Measurements from ENCODE around the gene GALE. TPM values are rescaled to one million over a fixed set of nuclear protein-coding genes. Genes with fewer than 3 reads are reported as not detected.
"Not testable (repeated sequence)": the region's sequence is repeated elsewhere in the genome, so short reads cannot be mapped to it uniquely, and the experiment has no call there.

The GALE gene
- total RNA-seq, 2 experiments from 2014 or later, result 27.4 to 35.6 TPM

- POLR2A ChIA-PET, result interaction anchor here (1.8 to 1.9 kb wide), 3 partner anchors 8 to 26 kb away, joined by 4 to 6 read pairs (median 5); partner anchors contain the start of genes HMGCL, LYPLA2 and PITHD1
Measured at GRCh38 chr1:23799255-23799569, 1.3 kb downstream of the GALE start.

GRCh38 chr1:23798662-23799142 lies 1.9 kb downstream of the GALE start:
- CTCF ChIA-PET, result interaction anchor here (0.6 to 5.3 kb wide), 10 partner anchors 8 to 430 kb away, joined by 3 to 22 read pairs (median 3); partner anchors contain the start of genes LYPLA2 and PITHD1
- DNase-seq, result peak; percentile 39
- H3K4me3 Mint-ChIP-seq, result peak overlapping the region; percentile 86

More at GRCh38 chr1:23799255-23799569, 1.3 kb downstream of the GALE start:
- Mint-ChIP-seq H3K4me1 (peaks cover 13% of the 10 kb centered on the region), H3K9me3 (ENCODE audit: low read depth) (no peaks in the 10 kb centered on the region), H3K27me3 (no peaks in the 10 kb centered on the region), H3K4me3 (peak overlapping the region; percentile 86), H3K36me3 (ENCODE audit: low read depth) (peaks cover 19% of the 10 kb centered on the region), H3K27ac (peak overlapping the region; percentile 60)
- CTCF ChIA-PET, result interaction anchor here (0.7 to 5.3 kb wide), 8 partner anchors 8 to 431 kb away, joined by 3 to 22 read pairs (median 5); partner anchors contain the start of genes LYPLA2 and PITHD1
- ATAC-seq, result no peak
- intact Hi-C loops (cut with DNase I, micrococcal nuclease), result no loop called here
- DNase-seq, result no peak

GRCh38 chr1:23797478-23798448 lies 2.8 kb downstream of the GALE start:
- Mint-ChIP-seq H3K27ac (no peak overlapping the region), H3K9me3 (ENCODE audit: low read depth) (no peaks in the 10 kb centered on the region), H3K4me1 (peaks cover 13% of the 10 kb centered on the region), H3K36me3 (ENCODE audit: low read depth) (peaks cover 19% of the 10 kb centered on the region), H3K4me3 (no peak overlapping the region), H3K27me3 (no peaks in the 10 kb centered on the region)
- ATAC-seq, result no peak
- POLR2A ChIA-PET, result no interaction called here
- intact Hi-C loops (cut with DNase I, micrococcal nuclease), result no loop called here
- DNase-seq, result no peak
- CTCF ChIA-PET, result interaction anchor here (0.6 to 5.3 kb wide), 5 partner anchors 9 to 272 kb away, joined by 3 to 22 read pairs (median 3); no protein-coding TSS in a partner anchor

More at GRCh38 chr1:23798662-23799142, 1.9 kb downstream of the GALE start:
- ATAC-seq, result no peak
- no peaks in the 10 kb centered on the region for H3K27me3 Mint-ChIP-seq
- no peak overlapping the region for H3K27ac Mint-ChIP-seq
- peaks cover 19% of the 10 kb centered on the region for H3K36me3 Mint-ChIP-seq (ENCODE audit: low read depth)
- no peaks in the 10 kb centered on the region for H3K9me3 Mint-ChIP-seq (ENCODE audit: low read depth)
- intact Hi-C loops (cut with DNase I, micrococcal nuclease), result no loop called here
- POLR2A ChIA-PET, result interaction anchor here (0.5 to 1.9 kb wide), 2 partner anchors 20 to 106 kb away, joined by 6 to 8 read pairs; partner anchors contain the start of gene PITHD1
- H3K4me1 Mint-ChIP-seq, result peaks cover 13% of the 10 kb centered on the region

- intact Hi-C loops (cut with DNase I, micrococcal nuclease), result no loop called here
- POLR2A ChIA-PET, result no interaction called here
- Mint-ChIP-seq H3K27ac (no peak overlapping the region), H3K27me3 (no peaks in the 10 kb centered on the region), H3K36me3 (ENCODE audit: low read depth) (peaks cover 19% of the 10 kb centered on the region), H3K9me3 (ENCODE audit: low read depth) (no peaks in the 10 kb centered on the region), H3K4me3 (no peak overlapping the region), H3K4me1 (peaks cover 15% of the 10 kb centered on the region)
- no peak for DNase-seq
- no peak for ATAC-seq
- CTCF ChIA-PET, result no interaction called here
Measured at GRCh38 chr1:23796466-23797271, 3.9 kb downstream of the GALE start.

GRCh38 chr1:23795676-23796465 lies 4.7 kb downstream of the GALE start:
- DNase-seq (no peak), ATAC-seq (no peak)
- ChIA-PET POLR2A (no interaction called here), CTCF (no interaction called here)
- no peaks in the 10 kb centered on the region for H3K27me3 Mint-ChIP-seq
- H3K27ac Mint-ChIP-seq, result no peak overlapping the region
- no peaks in the 10 kb centered on the region for H3K9me3 Mint-ChIP-seq (ENCODE audit: low read depth)
- intact Hi-C loops (cut with DNase I, micrococcal nuclease), result no loop called here
- H3K4me3 Mint-ChIP-seq, result no peak overlapping the region
- H3K36me3 Mint-ChIP-seq (ENCODE audit: low read depth), result peaks cover 19% of the 10 kb centered on the region
- peaks cover 16% of the 10 kb centered on the region for H3K4me1 Mint-ChIP-seq

- ATAC-seq; DNase-seq; H3K27ac Mint-ChIP-seq; H3K4me3 Mint-ChIP-seq; H3K27me3 Mint-ChIP-seq; H3K9me3 Mint-ChIP-seq (ENCODE audit: low read depth); POLR2A ChIA-PET; intact Hi-C loops (cut with DNase I, micrococcal nuclease): not testable (repeated sequence)
- CTCF ChIA-PET, result interaction anchor here (0.6 to 0.7 kb wide), 2 partner anchors 61 to 159 kb away, joined by 3 to 5 read pairs; no protein-coding TSS in a partner anchor
- Mint-ChIP-seq H3K36me3 (ENCODE audit: low read depth) (peaks cover 20% of the 10 kb centered on the region), H3K4me1 (peaks cover 22% of the 10 kb centered on the region)
Measured at GRCh38 chr1:23794732-23795182, 5.8 kb downstream of the GALE start.

GRCh38 chr1:23793861-23794731 lies 6.5 kb downstream of the GALE start:
- H3K27ac Mint-ChIP-seq, result no peak overlapping the region
- POLR2A ChIA-PET, result no interaction called here
- intact Hi-C loops (cut with DNase I, micrococcal nuclease), result no loop called here

GRCh38 chr1:23793018-23793781 lies 7.4 kb downstream of the GALE start:
- Mint-ChIP-seq H3K27me3 (no peaks in the 10 kb centered on the region), H3K36me3 (ENCODE audit: low read depth) (peaks cover 14% of the 10 kb centered on the region), H3K27ac (no peak overlapping the region), H3K4me1 (peaks cover 13% of the 10 kb centered on the region), H3K4me3 (peak overlapping the region; percentile 7), H3K9me3 (ENCODE audit: low read depth) (no peaks in the 10 kb centered on the region)
- intact Hi-C loops (cut with DNase I, micrococcal nuclease), result no loop called here
- ATAC-seq (no peak), DNase-seq (peak; percentile 63)
- CTCF ChIA-PET, result no interaction called here
- POLR2A ChIA-PET, result no interaction called here

More at GRCh38 chr1:23793861-23794731, 6.5 kb downstream of the GALE start:
- CTCF ChIA-PET, result interaction anchor here (0.6 to 0.7 kb wide), 3 partner anchors 61 to 158 kb away, joined by 3 to 5 read pairs (median 4); no protein-coding TSS in a partner anchor
- H3K4me1 Mint-ChIP-seq, result peaks cover 17% of the 10 kb centered on the region
- DNase-seq, result no peak
- H3K9me3 Mint-ChIP-seq (ENCODE audit: low read depth), result no peaks in the 10 kb centered on the region
- no peak overlapping the region for H3K4me3 Mint-ChIP-seq
- peaks cover 18% of the 10 kb centered on the region for H3K36me3 Mint-ChIP-seq (ENCODE audit: low read depth)
- H3K27me3 Mint-ChIP-seq, result no peaks in the 10 kb centered on the region
- no peak for ATAC-seq

- H3K27me3 Mint-ChIP-seq, result no peaks in the 10 kb centered on the region
- peak overlapping the region; percentile 79 for H3K27ac Mint-ChIP-seq
- ChIA-PET CTCF (interaction anchor here (0.7 to 2.9 kb wide), 5 partner anchors 13 to 366 kb away, joined by 3 to 10 read pairs (median 3); no protein-coding TSS in a partner anchor), POLR2A (interaction anchor here (1.4 to 1.7 kb wide), 2 partner anchors 8 to 14 kb away, joined by 4 read pairs; partner anchors contain the start of genes GALE and PITHD1)
- no peaks in the 10 kb centered on the region for H3K9me3 Mint-ChIP-seq (ENCODE audit: low read depth)
- peak overlapping the region; percentile 86 for H3K4me3 Mint-ChIP-seq
- peaks cover 13% of the 10 kb centered on the region for H3K4me1 Mint-ChIP-seq
- peaks cover 17% of the 10 kb centered on the region for H3K36me3 Mint-ChIP-seq (ENCODE audit: low read depth)
- intact Hi-C loops (cut with DNase I, micrococcal nuclease), result no loop called here
- ATAC-seq, result no peak
- DNase-seq, result no peak
Measured at GRCh38 chr1:23792151-23792945, 8.2 kb downstream of the GALE start.

Data from activated CD4-positive, alpha-beta T cell treated with anti-CD3 and anti-CD28 coated beads for 36 hours (primary cell).